Mucosa of descending colon (tissue), 3 donors: ENCODE results near the gene ZC3H12D. TPM values are rescaled to one million over a fixed set of nuclear protein-coding genes. Genes with fewer than 3 reads are reported as not detected.
"Not testable (repeated sequence)": the region's sequence is repeated elsewhere in the genome, so short reads cannot be mapped to it uniquely, and the experiment has no call there.

Experiments
- ATAC-seq: fragments of 200-7000 bp; cut with Tn5 transposase; one replicate; pipeline ENCODE4 v1.9.1; 2020; ENCODE audit warnings: mild to moderate bottlenecking, moderate library complexity
- DNase-seq, 3 donors: peaks; one replicate each; pipeline ENCODE4 v3.0.0-alpha.2; 2020
- H3K36me3 ChIP-seq: fragments of 200-600 bp; one replicate; pipeline ENCODE4 v1.8.0; 2021; ENCODE audit warnings: low read depth, mild to moderate bottlenecking
- H3K4me1 ChIP-seq: fragments of 200-600 bp; one replicate; pipeline ENCODE4 v1.8.0; 2021; ENCODE audit warnings: low read depth, mild to moderate bottlenecking
- H3K4me3 ChIP-seq: fragments of 200-600 bp; one replicate; pipeline ENCODE4 v1.8.0; 2021; ENCODE audit warnings: mild to moderate bottlenecking
- H3K9me3 ChIP-seq: fragments of 200-600 bp; one replicate; pipeline ENCODE4 v1.8.0; 2021; ENCODE audit warnings: mild to moderate bottlenecking
- intact Hi-C, 2 donors: fragments of 100-400 bp; cut with DNase I in 1 of 2; cut with micrococcal nuclease in 1 of 2; formaldehyde crosslinking; loops; one replicate each; pipeline versions ENCODE4 v1.11.0 to v1.11.1; 2022; cut with DNase I, micrococcal nuclease
- total RNA-seq, 3 donors: library from RNA; stranded (reverse); fragmentation: NEBNext Ultra II Directional in 2 of 3; extraction: Animal tissue kit (Norgen Biotek cat#: 25700) in 2 of 3; gene quantifications; one replicate each; pipeline versions ENCODE4 v1.2.1 to v1.2.4, GENCODE V29; 2021 to 2023
- TF ChIP-seq, protein P1 (sequence below): fragments of 200-600 bp; IDR thresholded peaks from one replicate; pipeline ENCODE4 v1.8.0; 2022; ENCODE audit warnings: antibody characterized with exemption, mild to moderate bottlenecking
- donor health status: DM: no; HTN: no; CAD: no; lungs with moderate emphysema.
- donor health status: DM: no; HTN: no; CAD: no.
- donor health status: DM: no; HTN: yes; CAD: no.

Gene ZC3H12D
- total RNA-seq, 3 donors from 2014 or later, result 5.2 to 9.1 (median 8.9) TPM

GRCh38 chr6:149468179-149468578 lies 16.6 kb downstream of the ZC3H12D start:
- DNase-seq (no peak), ATAC-seq (peak; percentile 51)
- no peak overlapping the region for H3K4me3 ChIP-seq
- TF ChIP-seq, protein P1, sequence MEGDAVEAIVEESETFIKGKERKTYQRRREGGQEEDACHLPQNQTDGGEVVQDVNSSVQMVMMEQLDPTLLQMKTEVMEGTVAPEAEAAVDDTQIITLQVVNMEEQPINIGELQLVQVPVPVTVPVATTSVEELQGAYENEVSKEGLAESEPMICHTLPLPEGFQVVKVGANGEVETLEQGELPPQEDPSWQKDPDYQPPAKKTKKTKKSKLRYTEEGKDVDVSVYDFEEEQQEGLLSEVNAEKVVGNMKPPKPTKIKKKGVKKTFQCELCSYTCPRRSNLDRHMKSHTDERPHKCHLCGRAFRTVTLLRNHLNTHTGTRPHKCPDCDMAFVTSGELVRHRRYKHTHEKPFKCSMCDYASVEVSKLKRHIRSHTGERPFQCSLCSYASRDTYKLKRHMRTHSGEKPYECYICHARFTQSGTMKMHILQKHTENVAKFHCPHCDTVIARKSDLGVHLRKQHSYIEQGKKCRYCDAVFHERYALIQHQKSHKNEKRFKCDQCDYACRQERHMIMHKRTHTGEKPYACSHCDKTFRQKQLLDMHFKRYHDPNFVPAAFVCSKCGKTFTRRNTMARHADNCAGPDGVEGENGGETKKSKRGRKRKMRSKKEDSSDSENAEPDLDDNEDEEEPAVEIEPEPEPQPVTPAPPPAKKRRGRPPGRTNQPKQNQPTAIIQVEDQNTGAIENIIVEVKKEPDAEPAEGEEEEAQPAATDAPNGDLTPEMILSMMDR, result no peak
- intact Hi-C loops, result no loop called here
- no peaks in the 10 kb centered on the region for H3K9me3 ChIP-seq
- H3K36me3 ChIP-seq, result no peaks in the 10 kb centered on the region
- H3K4me1 ChIP-seq, result peaks cover 8% of the 10 kb centered on the region

- Histone ChIP-seq H3K4me3 (no peak overlapping the region), H3K36me3 (no peaks in the 10 kb centered on the region), H3K4me1 (no peaks in the 10 kb centered on the region), H3K9me3 (no peaks in the 10 kb centered on the region)
- TF ChIP-seq, protein P1, result no peak
- DNase-seq (no peak), ATAC-seq (no peak)
- intact Hi-C loops, result no loop called here
Measured at GRCh38 chr6:149467265-149467664, 17.5 kb downstream of the ZC3H12D start.

DNA sequence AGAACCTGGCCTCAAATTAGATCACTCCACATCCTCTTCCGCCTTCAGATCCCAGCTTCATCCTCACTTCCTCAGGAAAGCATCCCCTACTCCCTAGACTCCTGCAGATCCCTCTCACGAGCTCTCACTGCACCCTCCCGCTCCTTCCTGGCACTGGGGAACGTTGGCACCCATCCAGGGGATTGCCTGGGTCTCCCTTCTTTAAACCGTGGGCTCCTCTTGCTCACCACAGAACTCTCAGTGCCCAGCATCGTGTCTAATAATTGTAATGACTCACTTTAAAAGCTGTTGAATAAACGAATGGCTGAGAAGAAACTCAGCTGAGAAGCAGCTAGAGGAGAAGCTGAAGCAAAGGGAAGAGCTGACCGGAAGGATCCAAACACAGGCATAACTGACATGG lies 20.4 kb downstream of the ZC3H12D start:
- TF ChIP-seq, protein P1, result no peak
- Histone ChIP-seq H3K36me3 (no peaks in the 10 kb centered on the region), H3K4me3 (no peak overlapping the region), H3K4me1 (no peaks in the 10 kb centered on the region), H3K9me3 (no peaks in the 10 kb centered on the region)
- intact Hi-C loops, result no loop called here
- DNase-seq (no peak), ATAC-seq (no peak)

- ATAC-seq (peak; percentile 16), DNase-seq (no peak)
- Histone ChIP-seq H3K9me3 (no peaks in the 10 kb centered on the region), H3K36me3 (no peaks in the 10 kb centered on the region), H3K4me1 (no peaks in the 10 kb centered on the region), H3K4me3 (no peak overlapping the region)
- intact Hi-C loops, result no loop called here
- TF ChIP-seq, protein P1, result no peak
Measured at GRCh38 chr6:149463781-149464180, 21.0 kb downstream of the ZC3H12D start.

DNA sequence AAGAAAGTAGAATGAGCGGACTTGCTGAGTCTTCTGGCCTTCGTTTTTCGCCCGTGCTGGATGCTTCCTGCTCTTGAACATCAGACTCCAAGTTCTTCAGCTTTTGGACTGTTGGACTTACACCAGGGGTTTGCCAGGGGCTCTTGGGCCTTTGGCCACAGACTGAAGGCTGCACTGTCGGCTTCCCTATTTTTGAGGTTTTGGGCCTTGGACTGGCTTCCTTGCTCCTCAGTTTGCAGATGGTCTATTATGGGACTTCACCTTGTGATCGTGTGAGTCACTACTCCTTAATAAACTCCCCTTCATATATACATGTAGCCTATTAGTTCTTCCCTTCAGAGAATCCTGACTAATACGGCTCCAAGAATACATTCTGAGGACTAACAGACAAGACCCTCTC lies 22.1 kb downstream of the ZC3H12D start:
- ATAC-seq, DNase-seq, H3K4me1 ChIP-seq, H3K4me3 ChIP-seq, H3K36me3 ChIP-seq, intact Hi-C loops, H3K9me3 ChIP-seq: not testable (repeated sequence)

DNA sequence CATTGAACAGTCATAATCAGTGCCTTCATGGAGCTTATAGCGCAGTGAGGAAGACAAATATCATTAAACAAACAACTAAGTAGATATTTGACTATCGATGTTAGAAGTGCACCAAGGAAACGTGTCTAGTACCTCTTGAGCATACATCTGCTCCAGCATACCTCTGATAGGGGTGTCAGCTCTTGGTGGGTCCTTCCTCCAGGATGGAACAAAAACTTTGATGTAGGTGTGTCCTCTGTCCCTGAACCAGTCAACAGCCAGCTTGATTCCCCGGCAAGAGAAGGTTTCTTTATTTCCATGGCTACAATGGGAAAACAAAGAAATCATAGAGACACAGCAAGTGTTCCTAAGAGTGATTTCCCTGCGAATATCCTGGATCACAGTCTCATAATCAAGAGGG lies 23.1 kb downstream of the ZC3H12D start:
- DNase-seq (no peak), ATAC-seq (no peak)
- TF ChIP-seq, protein P1, result no peak
- Histone ChIP-seq H3K4me1 (no peaks in the 10 kb centered on the region), H3K36me3 (no peaks in the 10 kb centered on the region), H3K9me3 (no peaks in the 10 kb centered on the region), H3K4me3 (no peak overlapping the region)
- intact Hi-C loops, result no loop called here

GRCh38 chr6:149460249-149460648 lies 24.6 kb downstream of the ZC3H12D start:
- H3K36me3 ChIP-seq, DNase-seq, intact Hi-C loops, H3K4me1 ChIP-seq, H3K9me3 ChIP-seq, H3K4me3 ChIP-seq, ATAC-seq: not testable (repeated sequence)
